Activated naive CD8-positive, alpha-beta T cell treated with anti-CD3 and anti-CD28 coated beads for 36 hours (primary cell): ENCODE measurements around the gene STOM. TPM values are rescaled to one million over a fixed set of nuclear protein-coding genes. Genes with fewer than 3 reads are reported as not detected.

ENCODE experiments used
- DNase-seq: peaks from one replicate; pipeline ENCODE4 v3.0.0; 2021
- H3K27ac Mint-ChIP-seq: one replicate; pipeline ENCODE4 v1.8.0; 2022; ENCODE audit warnings: mild to moderate bottlenecking, moderate library complexity, mixed read lengths
- H3K27me3 Mint-ChIP-seq: one replicate; pipeline ENCODE4 v1.8.0; 2022; ENCODE audit warnings: mild to moderate bottlenecking, mixed read lengths
- H3K36me3 Mint-ChIP-seq: one replicate; pipeline ENCODE4 v1.8.0; 2021; ENCODE audit warnings: mild to moderate bottlenecking, mixed read lengths
- H3K4me1 Mint-ChIP-seq: one replicate; pipeline ENCODE4 v1.8.0; 2021; ENCODE audit warnings: mixed read lengths
- H3K4me3 Mint-ChIP-seq: one replicate; pipeline ENCODE4 v1.8.0; 2022; ENCODE audit warnings: mild to moderate bottlenecking, moderate library complexity, mixed read lengths
- H3K9me3 Mint-ChIP-seq: one replicate; pipeline ENCODE4 v1.8.0; 2022; ENCODE audit warnings: mixed read lengths
- total RNA-seq, 2 experiments: library from RNA; stranded (reverse); gene quantifications; one replicate each; pipeline ENCODE4 v1.2.3, GENCODE V29; 2021

Gene STOM
- total RNA-seq, 2 experiments from 2014 or later, result 36.0 to 36.3 TPM

DNA sequence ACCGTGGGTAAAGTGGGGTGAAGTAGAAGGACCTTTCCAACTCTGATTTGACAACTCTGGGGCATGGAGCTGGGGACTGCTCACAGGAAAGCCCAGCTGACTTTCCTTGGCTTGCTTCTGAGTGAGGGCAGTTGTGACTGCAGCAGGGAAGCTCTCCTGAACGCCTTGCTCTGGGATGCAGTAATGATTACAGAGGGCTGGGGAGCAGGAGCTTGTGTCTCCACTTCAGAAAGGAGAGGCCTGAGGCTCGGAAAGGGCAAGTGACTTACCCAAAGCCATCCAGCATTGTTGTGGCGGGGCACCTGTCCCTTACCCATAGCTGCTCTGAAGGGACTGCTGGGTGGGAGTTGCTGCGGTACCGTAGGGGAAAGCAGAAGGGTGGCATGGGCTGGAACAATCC is 60.9 kb downstream of the STOM start:
- no peak for DNase-seq
- Mint-ChIP-seq H3K36me3 (no peaks in the 10 kb centered on the region), H3K4me3 (no peak overlapping the region), H3K4me1 (no peaks in the 10 kb centered on the region), H3K27me3 (no peaks in the 10 kb centered on the region), H3K9me3 (no peaks in the 10 kb centered on the region), H3K27ac (no peak overlapping the region)

- no peaks in the 10 kb centered on the region for H3K4me1 Mint-ChIP-seq
- no peaks in the 10 kb centered on the region for H3K36me3 Mint-ChIP-seq
- H3K4me3 Mint-ChIP-seq, result no peak overlapping the region
- DNase-seq, result no peak
- no peaks in the 10 kb centered on the region for H3K27me3 Mint-ChIP-seq
- no peak overlapping the region for H3K27ac Mint-ChIP-seq
- H3K9me3 Mint-ChIP-seq, result no peaks in the 10 kb centered on the region
Observed at GRCh38 chr9:121308765-121309164, 61.3 kb downstream of the STOM start.

DNA sequence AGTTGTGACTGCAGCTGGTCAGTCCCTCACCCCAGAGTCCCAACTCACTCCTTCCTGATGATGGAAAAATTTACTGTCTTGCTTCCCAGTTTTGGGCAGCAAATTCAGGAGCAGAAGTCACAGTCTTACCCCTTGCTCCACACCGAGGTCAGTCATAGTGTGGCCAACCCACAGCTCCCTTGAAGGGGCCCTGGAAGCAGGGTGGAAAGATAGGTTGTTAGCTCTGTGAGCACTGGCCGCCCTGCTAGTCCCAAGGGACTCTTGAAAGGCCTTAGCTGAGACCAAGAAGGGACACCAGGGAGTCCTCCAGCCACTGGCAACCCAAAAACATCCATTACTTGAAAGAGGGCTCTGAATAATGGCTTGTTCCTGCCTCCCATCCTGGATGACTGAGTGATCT is 62.1 kb downstream of the STOM start:
- Mint-ChIP-seq H3K4me1 (no peaks in the 10 kb centered on the region), H3K9me3 (no peaks in the 10 kb centered on the region), H3K4me3 (no peak overlapping the region), H3K36me3 (no peaks in the 10 kb centered on the region), H3K27ac (no peak overlapping the region), H3K27me3 (no peaks in the 10 kb centered on the region)
- DNase-seq, result no peak

DNA sequence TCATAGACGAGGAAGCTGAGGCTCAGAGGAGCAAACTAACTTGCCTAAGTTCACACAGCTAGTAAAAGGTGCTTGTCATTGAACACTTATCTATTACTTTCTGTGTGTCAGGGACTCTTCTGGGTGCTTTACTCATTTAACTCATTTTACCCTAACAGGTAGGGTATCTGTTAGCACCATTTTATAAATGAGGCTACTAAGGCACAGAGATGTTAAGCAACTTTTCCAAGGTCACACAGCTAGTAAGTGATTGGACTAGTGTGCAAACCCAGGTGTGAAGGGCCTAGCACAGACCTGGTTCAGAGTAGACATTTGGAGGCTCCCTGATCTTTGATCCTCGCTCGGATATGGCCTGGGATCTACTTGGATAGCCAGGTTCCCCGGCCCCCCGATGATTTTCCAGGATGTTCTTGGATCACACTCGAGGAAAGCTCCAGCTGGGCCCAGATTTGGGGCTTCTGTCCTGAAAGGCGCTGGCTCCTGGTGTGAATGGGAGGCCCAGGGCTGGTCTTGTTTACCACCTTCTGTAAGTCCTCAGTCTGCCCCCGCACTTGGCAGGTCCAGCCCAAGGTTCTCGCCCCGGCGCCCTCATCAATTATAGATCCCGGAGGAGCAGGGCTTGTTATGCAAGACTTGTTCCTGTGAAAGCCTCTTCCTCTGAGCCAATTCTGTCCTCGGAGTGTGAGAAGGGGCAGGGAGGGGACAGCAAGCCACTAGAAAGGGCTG is 64.6 kb downstream of the STOM start:
- no peaks in the 10 kb centered on the region for H3K36me3 Mint-ChIP-seq
- H3K27ac Mint-ChIP-seq, result no peak overlapping the region
- H3K9me3 Mint-ChIP-seq, result no peaks in the 10 kb centered on the region
- no peak for DNase-seq
- no peak overlapping the region for H3K4me3 Mint-ChIP-seq
- peaks cover 7% of the 10 kb centered on the region for H3K27me3 Mint-ChIP-seq
- H3K4me1 Mint-ChIP-seq, result peaks cover under 1% of the 10 kb centered on the region

DNA sequence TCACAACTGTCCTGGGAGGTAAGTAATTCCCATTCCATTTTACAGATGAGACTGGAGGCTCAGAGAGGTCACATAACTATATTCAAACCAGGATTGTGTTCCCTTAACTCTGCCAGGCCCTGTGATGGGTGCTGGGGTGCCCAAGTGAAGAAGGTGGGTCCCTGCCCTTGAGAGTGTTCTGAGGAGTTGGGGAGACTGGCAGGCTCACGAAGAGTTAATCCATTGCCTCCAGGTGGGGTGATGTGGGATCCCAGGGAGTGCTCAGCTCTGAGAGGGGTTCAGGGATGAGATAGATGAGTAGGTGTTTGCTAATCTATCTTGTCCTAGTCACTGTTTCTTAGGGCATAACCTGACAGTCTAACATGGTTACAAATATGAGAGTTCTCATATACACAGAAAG is 65.3 kb downstream of the STOM start:
- no peaks in the 10 kb centered on the region for H3K9me3 Mint-ChIP-seq
- no peak overlapping the region for H3K4me3 Mint-ChIP-seq

DNA sequence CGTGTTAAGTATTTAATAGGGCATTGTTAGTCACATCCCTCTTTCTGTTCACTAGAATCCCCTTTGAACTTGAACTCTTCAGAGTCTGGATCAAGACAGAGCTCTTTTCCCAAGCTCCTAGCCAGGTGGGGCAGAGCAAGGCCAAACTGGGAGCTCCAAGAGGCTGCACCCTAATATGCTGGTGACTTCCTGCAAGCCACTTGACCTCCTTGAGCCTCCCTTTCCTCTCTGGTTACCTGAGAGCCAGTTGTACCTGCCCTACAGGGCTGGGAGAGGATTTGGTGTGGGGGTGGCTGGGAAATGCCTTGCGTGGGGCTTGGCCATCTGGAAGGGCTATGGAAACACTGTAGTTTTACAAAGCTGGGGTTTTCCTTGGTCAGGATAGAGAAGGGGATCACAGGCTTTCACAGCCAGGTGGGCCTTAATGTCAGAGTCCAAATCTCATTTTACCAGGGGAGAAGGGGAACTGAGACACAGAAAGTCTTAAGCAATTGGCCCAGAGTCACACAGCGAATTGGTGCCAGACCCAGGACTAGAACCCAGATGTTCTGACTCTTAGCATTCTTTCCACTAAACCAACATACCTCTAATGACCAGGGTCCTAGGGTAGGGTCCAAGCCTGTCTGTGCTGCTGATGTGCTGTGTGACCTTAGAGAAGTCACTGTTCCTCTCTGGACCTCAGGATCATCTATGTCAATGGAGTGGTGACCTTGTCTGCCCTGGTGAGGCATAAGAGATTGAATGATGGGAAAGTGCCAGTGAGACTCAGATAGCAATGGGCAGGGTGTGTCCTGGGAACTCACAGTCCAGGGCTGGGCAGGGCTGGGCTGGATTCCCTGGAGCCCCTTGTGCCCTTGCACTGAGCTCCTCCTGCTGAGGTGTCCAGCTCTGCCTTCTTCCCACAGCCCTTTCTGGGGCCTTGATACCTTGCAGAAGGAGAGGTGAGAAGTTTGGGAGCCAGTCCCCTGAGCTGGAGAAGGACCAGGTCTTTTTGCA is 66.3 kb downstream of the STOM start:
- H3K9me3 Mint-ChIP-seq, result no peaks in the 10 kb centered on the region
- H3K4me1 Mint-ChIP-seq, result peaks cover 8% of the 10 kb centered on the region
- H3K4me3 Mint-ChIP-seq, result no peak overlapping the region
- H3K27me3 Mint-ChIP-seq, result peaks cover 15% of the 10 kb centered on the region
- no peak overlapping the region for H3K27ac Mint-ChIP-seq
- H3K36me3 Mint-ChIP-seq, result no peaks in the 10 kb centered on the region
- DNase-seq, result no peak

More for the DNA sequence above, 65.3 kb downstream of the STOM start:
- H3K27me3 Mint-ChIP-seq, result peaks cover 12% of the 10 kb centered on the region
- no peak for DNase-seq
- peaks cover 6% of the 10 kb centered on the region for H3K4me1 Mint-ChIP-seq
- H3K27ac Mint-ChIP-seq, result no peak overlapping the region
- H3K36me3 Mint-ChIP-seq, result no peaks in the 10 kb centered on the region

DNA sequence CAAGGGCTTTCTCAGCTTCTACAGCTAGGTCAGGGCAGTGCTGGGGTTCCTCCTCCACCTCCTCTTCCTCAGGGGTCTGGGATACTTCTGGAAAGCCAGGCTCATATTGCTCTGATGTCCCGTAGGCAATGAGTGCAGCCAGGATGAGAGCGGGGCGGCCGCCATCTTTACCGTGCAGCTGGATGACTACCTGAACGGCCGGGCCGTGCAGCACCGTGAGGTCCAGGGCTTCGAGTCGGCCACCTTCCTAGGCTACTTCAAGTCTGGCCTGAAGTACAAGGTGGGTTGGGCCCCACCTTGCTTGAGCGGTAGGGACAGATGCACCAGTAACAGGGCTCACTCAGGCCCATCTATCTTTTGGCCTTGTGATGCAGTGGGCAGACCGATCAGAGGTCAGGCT is 67.3 kb downstream of the STOM start:
- Mint-ChIP-seq H3K4me1 (peaks cover 11% of the 10 kb centered on the region), H3K27me3 (peaks cover 15% of the 10 kb centered on the region), H3K27ac (no peak overlapping the region), H3K4me3 (no peak overlapping the region), H3K9me3 (no peaks in the 10 kb centered on the region), H3K36me3 (no peaks in the 10 kb centered on the region)
- DNase-seq, result no peak

GRCh38 chr9:121302341-121302740 is 67.7 kb downstream of the STOM start:
- no peaks in the 10 kb centered on the region for H3K9me3 Mint-ChIP-seq
- no peak overlapping the region for H3K4me3 Mint-ChIP-seq

GRCh38 chr9:121301881-121302286 is 68.2 kb downstream of the STOM start:
- Mint-ChIP-seq H3K9me3 (no peaks in the 10 kb centered on the region), H3K4me1 (peaks cover 11% of the 10 kb centered on the region)

More at GRCh38 chr9:121302341-121302740, 67.7 kb downstream of the STOM start:
- Mint-ChIP-seq H3K27ac (no peak overlapping the region), H3K4me1 (peaks cover 11% of the 10 kb centered on the region), H3K27me3 (peaks cover 15% of the 10 kb centered on the region), H3K36me3 (no peaks in the 10 kb centered on the region)
- no peak for DNase-seq

DNA sequence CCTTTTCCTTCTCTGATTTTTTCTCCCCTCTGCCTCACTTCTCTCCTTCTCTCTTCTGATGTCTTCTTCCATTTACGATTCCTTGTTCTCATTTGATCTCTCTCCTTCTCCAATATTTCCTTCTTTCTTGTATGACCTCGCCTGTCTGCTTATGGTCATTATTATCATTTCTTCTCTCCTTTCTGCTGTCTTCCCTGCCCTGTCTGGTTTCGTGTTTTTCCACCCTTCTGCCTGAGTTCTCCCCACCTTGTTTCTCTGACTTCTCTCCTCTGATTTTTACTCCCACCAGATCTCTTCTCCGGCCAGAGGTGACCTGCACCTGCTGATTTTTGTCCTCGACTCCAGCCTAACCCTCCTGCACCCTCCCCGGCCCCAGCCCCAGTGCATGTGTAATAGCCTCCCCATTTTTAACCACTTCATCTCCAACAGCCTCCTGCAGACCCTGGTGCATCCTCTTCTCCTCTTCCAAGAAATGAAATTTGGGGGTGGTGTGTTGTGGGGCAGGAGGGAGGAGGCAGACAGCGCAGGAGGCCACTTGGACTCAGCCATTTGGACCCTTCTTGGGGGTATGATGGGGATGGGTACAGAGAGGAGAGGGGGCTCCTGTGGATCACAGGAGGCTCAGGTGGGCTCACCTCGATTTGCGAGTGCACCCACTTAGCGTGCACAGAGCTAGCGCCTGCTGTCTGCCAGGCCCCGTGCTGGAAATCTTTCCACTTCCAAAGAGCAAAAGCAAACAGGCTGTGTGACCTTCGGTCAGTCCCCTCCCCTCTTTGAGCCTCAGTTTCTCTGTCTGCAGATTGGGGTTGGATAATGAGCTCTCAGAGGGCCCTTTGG is 69.5 kb downstream of the STOM start:
- Mint-ChIP-seq H3K27ac (no peak overlapping the region), H3K4me3 (peak overlapping the region; percentile 74), H3K36me3 (no peaks in the 10 kb centered on the region), H3K27me3 (peaks cover 15% of the 10 kb centered on the region), H3K4me1 (peaks cover 11% of the 10 kb centered on the region), H3K9me3 (no peaks in the 10 kb centered on the region)
- DNase-seq, result no peak

More at GRCh38 chr9:121301881-121302286, 68.2 kb downstream of the STOM start:
- H3K27me3 Mint-ChIP-seq, result peaks cover 15% of the 10 kb centered on the region
- no peaks in the 10 kb centered on the region for H3K36me3 Mint-ChIP-seq
- DNase-seq, result no peak
- H3K27ac Mint-ChIP-seq, result no peak overlapping the region
- no peak overlapping the region for H3K4me3 Mint-ChIP-seq

DNA sequence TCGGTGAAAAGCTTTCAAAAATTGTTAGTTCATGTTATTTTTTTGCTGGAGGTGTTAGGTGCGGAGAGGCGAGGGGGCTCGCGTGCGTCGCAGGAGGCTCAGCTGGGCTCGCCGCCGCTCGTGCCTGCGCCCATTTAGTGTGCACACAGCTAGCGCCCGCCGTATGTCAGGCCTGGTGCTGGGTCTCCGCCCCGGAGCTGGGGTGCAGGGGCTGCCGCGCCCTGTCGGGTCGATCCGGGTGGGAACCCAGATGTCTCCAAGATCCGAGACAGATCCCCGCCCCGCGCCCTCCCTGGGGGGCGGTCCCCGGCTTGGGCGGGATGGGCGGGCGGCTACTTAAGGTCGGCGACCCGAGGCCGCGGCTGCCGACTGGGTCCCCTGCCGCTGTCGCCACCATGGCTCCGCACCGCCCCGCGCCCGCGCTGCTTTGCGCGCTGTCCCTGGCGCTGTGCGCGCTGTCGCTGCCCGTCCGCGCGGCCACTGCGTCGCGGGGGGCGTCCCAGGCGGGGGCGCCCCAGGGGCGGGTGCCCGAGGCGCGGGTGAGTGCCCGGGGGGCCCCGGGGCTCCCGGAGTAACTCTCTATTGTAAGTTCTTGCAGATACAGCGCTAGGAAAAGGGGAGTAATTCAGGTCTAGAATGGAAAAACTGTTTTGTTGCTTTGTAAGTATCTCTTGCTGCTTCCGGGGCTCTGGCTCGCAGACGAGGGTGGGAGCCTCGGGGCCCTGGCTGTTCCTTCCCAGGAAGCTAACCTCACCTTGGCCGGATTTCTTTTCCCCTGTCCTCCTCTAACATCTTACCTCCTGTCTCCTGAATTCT is 70.4 kb downstream of the STOM start:
- H3K27me3 Mint-ChIP-seq, result peaks cover 15% of the 10 kb centered on the region
- peaks cover 11% of the 10 kb centered on the region for H3K4me1 Mint-ChIP-seq
- H3K4me3 Mint-ChIP-seq, result peak overlapping the region; percentile 74
- H3K9me3 Mint-ChIP-seq, result no peaks in the 10 kb centered on the region
- DNase-seq, result peak; percentile 41
- no peaks in the 10 kb centered on the region for H3K36me3 Mint-ChIP-seq
- no peak overlapping the region for H3K27ac Mint-ChIP-seq

GRCh38 chr9:121298689-121299466 is 71.2 kb downstream of the STOM start:
- Mint-ChIP-seq H3K4me1 (peaks cover 11% of the 10 kb centered on the region), H3K9me3 (no peaks in the 10 kb centered on the region), H3K27ac (no peak overlapping the region), H3K4me3 (peak overlapping the region; percentile 45), H3K27me3 (peaks cover 15% of the 10 kb centered on the region), H3K36me3 (no peaks in the 10 kb centered on the region)
- DNase-seq, result no peak

- Mint-ChIP-seq H3K27me3 (peaks cover 15% of the 10 kb centered on the region), H3K36me3 (no peaks in the 10 kb centered on the region), H3K9me3 (no peaks in the 10 kb centered on the region), H3K4me1 (peaks cover 11% of the 10 kb centered on the region), H3K27ac (no peak overlapping the region), H3K4me3 (no peak overlapping the region)
- DNase-seq, result no peak
Observed at GRCh38 chr9:121298016-121298538, 72.0 kb downstream of the STOM start.
